WTC11 (cell line): ENCODE data around the gene RAB3IL1. TPM values are rescaled to one million over a fixed set of nuclear protein-coding genes. Genes with fewer than 3 reads are reported as not detected.

Source experiments
- ATAC-seq: fragments of 200-7000 bp; cut with Tn5 transposase; 2 replicates; pipeline ENCODE4 v1.10.0; 2021; ENCODE audit warnings: mild to moderate bottlenecking, moderate library complexity
- CTCF ChIA-PET: fragments of 300-600 bp; sonication (Branson Sonifier 250); formaldehyde crosslinking; loops from one replicate; lab custom pipeline; 2021; ENCODE audit warnings: antibody characterized with exemption; lab: Charles Lee
- POLR2A ChIA-PET: fragments of 350-600 bp; sonication (Branson Sonifier 250); formaldehyde crosslinking; loops from one replicate; lab custom pipeline; 2021; ENCODE audit warnings: antibody characterized with exemption; lab: Charles Lee
- DNase-seq: peaks from one replicate; pipeline ENCODE4 v3.0.0; 2021; ENCODE audit warnings: low spot score
- H3K27ac Mint-ChIP-seq: 2 replicates; pipeline ENCODE4 v1.8.0; 2021; ENCODE audit warnings: mixed read lengths
- H3K27me3 Mint-ChIP-seq: 2 replicates; pipeline ENCODE4 v1.8.0; 2021; ENCODE audit warnings: low read depth, mild to moderate bottlenecking, moderate library complexity, mixed read lengths
- H3K36me3 Mint-ChIP-seq: 2 replicates; pipeline ENCODE4 v1.8.0; 2021; ENCODE audit warnings: mixed read lengths
- H3K4me1 Mint-ChIP-seq: 2 replicates; pipeline ENCODE4 v1.8.0; 2022; ENCODE audit warnings: mixed read lengths
- H3K4me3 Mint-ChIP-seq: 2 replicates; pipeline ENCODE4 v1.8.0; 2021; ENCODE audit warnings: mild to moderate bottlenecking, moderate library complexity, mixed read lengths
- H3K9me3 Mint-ChIP-seq: 2 replicates; pipeline ENCODE4 v1.8.0; 2021; ENCODE audit warnings: mixed read lengths
- ELF4 ChIP-seq: sonication (generic); formaldehyde crosslinking; IDR thresholded peaks from 2 replicates; pipeline ENCODE4 v1.8.1; 2022; ENCODE audit warnings: low read depth, mild to moderate bottlenecking, moderate library complexity, missing genetic modification reagents
- ETV6 ChIP-seq: sonication (generic); formaldehyde crosslinking; IDR thresholded peaks from 2 replicates; pipeline ENCODE4 v1.8.1; 2022; ENCODE audit warnings: mild to moderate bottlenecking, missing genetic modification reagents
- GABPB1 ChIP-seq: sonication (generic); formaldehyde crosslinking; IDR thresholded peaks from 2 replicates; pipeline ENCODE4 v1.8.1; 2023; ENCODE audit warnings: mild to moderate bottlenecking, missing genetic modification reagents
- NFATC4 ChIP-seq: fragments of 250-450 bp; sonication (Bioruptor Pico); IDR thresholded peaks from 2 replicates; pipeline ENCODE4 v1.9.0; 2021; ENCODE audit warnings: mild to moderate bottlenecking
- NFYB ChIP-seq: sonication (generic); formaldehyde crosslinking; conservative IDR thresholded peaks from 2 replicates; pipeline ENCODE4 v1.8.0; 2022; ENCODE audit warnings: low read depth, missing genetic modification reagents
- RELA ChIP-seq: sonication (generic); formaldehyde crosslinking; IDR thresholded peaks from 2 replicates; pipeline ENCODE4 v1.8.1; 2022; ENCODE audit warnings: missing genetic modification reagents, mild to moderate bottlenecking, borderline replicate concordance
- SMAD3 ChIP-seq: sonication (generic); formaldehyde crosslinking; IDR thresholded peaks from 2 replicates; pipeline ENCODE4 v1.8.0; 2022; ENCODE audit warnings: missing genetic modification reagents, mild to moderate bottlenecking, borderline replicate concordance
- SP1 ChIP-seq: sonication (generic); formaldehyde crosslinking; conservative IDR thresholded peaks from 2 replicates; pipeline ENCODE4 v1.8.1; 2022; ENCODE audit warnings: missing genetic modification reagents
- ZBTB21 ChIP-seq: sonication (generic); formaldehyde crosslinking; IDR thresholded peaks from 2 replicates; pipeline ENCODE4 v1.8.1; 2023; ENCODE audit warnings: mild to moderate bottlenecking, missing genetic modification reagents, borderline replicate concordance
- ZNF219 ChIP-seq: sonication (generic); formaldehyde crosslinking; IDR thresholded peaks from 2 replicates; pipeline ENCODE4 v1.8.0; 2023; ENCODE audit warnings: missing genetic modification reagents, mild to moderate bottlenecking, borderline replicate concordance
- ZNF396 ChIP-seq: fragments of 250-450 bp; sonication (Bioruptor Pico); IDR thresholded peaks from 2 replicates; pipeline ENCODE4 v1.8.0; 2021; ENCODE audit warnings: mild to moderate bottlenecking, moderate library complexity, borderline replicate concordance
- ZNF416 ChIP-seq: fragments of 250-450 bp; sonication (Bioruptor Pico); IDR thresholded peaks from 2 replicates; pipeline ENCODE4 v1.9.0; 2021; ENCODE audit warnings: mild to moderate bottlenecking, inconsistent platforms
- ZNF671 ChIP-seq: fragments of 250-450 bp; sonication (Bioruptor Pico); IDR thresholded peaks from 2 replicates; pipeline ENCODE4 v1.8.0; 2021; ENCODE audit warnings: mild to moderate bottlenecking
- total RNA-seq: library from RNA; stranded (reverse); gene quantifications from 3 replicates; pipeline ENCODE4 v1.2.3, GENCODE V29; 2021
- TF ChIP-seq, protein P1 (sequence below): sonication (generic); formaldehyde crosslinking; IDR thresholded peaks from 2 replicates; pipeline ENCODE4 v1.8.0; 2022; ENCODE audit warnings: mild to moderate bottlenecking, missing genetic modification reagents
- TF ChIP-seq, protein P2 (sequence below): fragments of 250-450 bp; sonication (Bioruptor Pico); conservative IDR thresholded peaks from 2 replicates; pipeline ENCODE4 v1.9.0; 2021; ENCODE audit warnings: mild to moderate bottlenecking
- TF ChIP-seq, protein P3 (sequence below): sonication (generic); formaldehyde crosslinking; IDR thresholded peaks from 2 replicates; pipeline ENCODE4 v1.8.0; 2023; ENCODE audit warnings: missing genetic modification reagents
- TF ChIP-seq, protein P4 (sequence below): sonication (generic); formaldehyde crosslinking; IDR thresholded peaks from 2 replicates; pipeline ENCODE4 v1.8.1; 2022; ENCODE audit warnings: low read depth, missing genetic modification reagents, borderline replicate concordance
- TF ChIP-seq, protein P5 (sequence below): fragments of 200-600 bp; IDR thresholded peaks from 2 replicates; pipeline ENCODE4 v1.8.0; 2022; ENCODE audit warnings: antibody characterized with exemption
- TF ChIP-seq, protein P6 (sequence below): sonication (generic); formaldehyde crosslinking; IDR thresholded peaks from 2 replicates; pipeline ENCODE4 v1.8.1; 2023; ENCODE audit warnings: mild to moderate bottlenecking, moderate library complexity, missing genetic modification reagents
- TF ChIP-seq, protein P7 (sequence below): sonication (generic); formaldehyde crosslinking; conservative IDR thresholded peaks from 2 replicates; pipeline ENCODE4 v1.8.1; 2022; ENCODE audit warnings: mild to moderate bottlenecking, missing genetic modification reagents
- TF ChIP-seq, protein P8 (sequence below): sonication (generic); formaldehyde crosslinking; conservative IDR thresholded peaks from 2 replicates; pipeline ENCODE4 v1.8.1; 2023; ENCODE audit warnings: mild to moderate bottlenecking, low read depth, missing genetic modification reagents, moderate library complexity

RAB3IL1 gene
- total RNA-seq, 1 experiment from 2014 or later: 7.2 TPM

DNA sequence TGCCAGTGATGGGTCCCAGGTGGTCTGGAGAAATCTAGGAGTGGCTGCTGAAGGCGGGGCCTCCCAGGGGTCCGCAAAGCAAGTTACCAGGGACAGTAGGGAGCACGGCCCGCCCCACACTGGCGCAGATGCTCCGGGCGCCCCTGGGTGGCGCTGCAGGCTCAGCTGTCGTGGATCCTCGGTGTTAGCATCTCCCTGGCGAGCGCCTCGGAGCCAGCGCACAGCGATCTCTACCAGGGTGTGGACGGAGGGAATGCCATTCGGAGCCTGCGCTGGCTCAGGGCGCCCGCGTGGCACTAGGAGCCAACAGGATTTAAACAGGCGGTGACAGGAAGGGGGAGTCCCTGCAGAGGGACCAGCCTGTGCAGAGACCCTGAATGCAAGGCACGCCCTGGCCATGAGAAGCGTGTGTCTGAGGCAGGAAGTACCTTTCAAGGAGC lies 46.2 kb downstream of the RAB3IL1 start:
- H3K27me3 Mint-ChIP-seq: peaks cover 9% of the 10 kb centered on the region
- peak overlapping the region; percentile 50 for H3K4me3 Mint-ChIP-seq
- peak; percentile 92 for DNase-seq
- no peaks in the 10 kb centered on the region for H3K36me3 Mint-ChIP-seq
- TF ChIP-seq SMAD3 (CRISPR knock-in tag): 0 out of 2 replicates have a peak, but pooled peaks have one; percentile 1
- TF ChIP-seq GABPB1 (CRISPR knock-in tag): no peak
- no peak for TF ChIP-seq ZNF396 (CRISPR knock-in tag)
- TF ChIP-seq, protein P1, sequence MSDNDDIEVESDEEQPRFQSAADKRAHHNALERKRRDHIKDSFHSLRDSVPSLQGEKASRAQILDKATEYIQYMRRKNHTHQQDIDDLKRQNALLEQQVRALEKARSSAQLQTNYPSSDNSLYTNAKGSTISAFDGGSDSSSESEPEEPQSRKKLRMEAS (CRISPR knock-in tag): peak; percentile 70; the same call in 1 of the 2 replicates
- TF ChIP-seq, protein P2, sequence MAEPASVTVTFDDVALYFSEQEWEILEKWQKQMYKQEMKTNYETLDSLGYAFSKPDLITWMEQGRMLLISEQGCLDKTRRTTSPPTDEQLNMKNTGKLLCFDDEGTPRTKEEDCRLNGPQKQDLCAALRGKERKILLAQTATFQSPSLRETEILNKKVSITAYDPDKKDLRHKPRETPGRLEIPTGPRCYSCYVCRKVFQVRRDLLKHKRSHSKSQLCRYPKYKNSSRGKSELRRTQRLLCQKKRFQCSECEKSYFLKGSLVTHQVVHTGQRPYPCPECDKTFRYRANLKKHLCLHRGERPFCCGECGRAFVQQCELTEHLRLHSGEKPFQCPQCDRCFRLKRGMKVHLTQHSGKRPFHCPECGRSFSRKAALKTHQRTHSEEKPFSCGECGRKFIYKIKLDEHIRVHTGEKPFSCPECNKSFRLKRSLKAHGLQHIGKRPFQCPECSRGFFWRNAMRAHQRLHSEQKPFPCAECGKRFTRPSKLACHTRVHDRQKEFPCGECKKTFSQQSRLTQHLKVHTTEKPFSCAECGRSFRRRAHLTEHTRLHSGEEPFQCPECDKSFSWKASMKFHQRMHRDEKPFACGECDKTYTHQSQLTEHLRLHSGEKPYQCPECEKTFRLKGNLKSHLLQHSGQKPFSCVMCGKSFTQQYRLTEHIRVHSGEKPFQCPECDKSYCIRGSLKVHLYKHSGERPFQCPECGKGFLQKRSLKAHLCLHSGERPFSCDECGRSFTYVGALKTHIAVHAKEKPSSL (CRISPR knock-in tag): no peak
- TF ChIP-seq, protein P3, sequence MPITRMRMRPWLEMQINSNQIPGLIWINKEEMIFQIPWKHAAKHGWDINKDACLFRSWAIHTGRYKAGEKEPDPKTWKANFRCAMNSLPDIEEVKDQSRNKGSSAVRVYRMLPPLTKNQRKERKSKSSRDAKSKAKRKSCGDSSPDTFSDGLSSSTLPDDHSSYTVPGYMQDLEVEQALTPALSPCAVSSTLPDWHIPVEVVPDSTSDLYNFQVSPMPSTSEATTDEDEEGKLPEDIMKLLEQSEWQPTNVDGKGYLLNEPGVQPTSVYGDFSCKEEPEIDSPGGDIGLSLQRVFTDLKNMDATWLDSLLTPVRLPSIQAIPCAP (CRISPR knock-in tag): no peak
- TF ChIP-seq ETV6: peak; percentile 10; the same call in 1 of the 2 replicates
- no peak for TF ChIP-seq ZNF219 (CRISPR knock-in tag)
- TF ChIP-seq, protein P4, sequence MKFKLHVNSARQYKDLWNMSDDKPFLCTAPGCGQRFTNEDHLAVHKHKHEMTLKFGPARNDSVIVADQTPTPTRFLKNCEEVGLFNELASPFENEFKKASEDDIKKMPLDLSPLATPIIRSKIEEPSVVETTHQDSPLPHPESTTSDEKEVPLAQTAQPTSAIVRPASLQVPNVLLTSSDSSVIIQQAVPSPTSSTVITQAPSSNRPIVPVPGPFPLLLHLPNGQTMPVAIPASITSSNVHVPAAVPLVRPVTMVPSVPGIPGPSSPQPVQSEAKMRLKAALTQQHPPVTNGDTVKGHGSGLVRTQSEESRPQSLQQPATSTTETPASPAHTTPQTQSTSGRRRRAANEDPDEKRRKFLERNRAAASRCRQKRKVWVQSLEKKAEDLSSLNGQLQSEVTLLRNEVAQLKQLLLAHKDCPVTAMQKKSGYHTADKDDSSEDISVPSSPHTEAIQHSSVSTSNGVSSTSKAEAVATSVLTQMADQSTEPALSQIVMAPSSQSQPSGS (CRISPR knock-in tag): no peak
- 0 out of 2 replicates have a peak, but pooled peaks have one; percentile 35 for TF ChIP-seq ZNF416
- TF ChIP-seq, protein P5, sequence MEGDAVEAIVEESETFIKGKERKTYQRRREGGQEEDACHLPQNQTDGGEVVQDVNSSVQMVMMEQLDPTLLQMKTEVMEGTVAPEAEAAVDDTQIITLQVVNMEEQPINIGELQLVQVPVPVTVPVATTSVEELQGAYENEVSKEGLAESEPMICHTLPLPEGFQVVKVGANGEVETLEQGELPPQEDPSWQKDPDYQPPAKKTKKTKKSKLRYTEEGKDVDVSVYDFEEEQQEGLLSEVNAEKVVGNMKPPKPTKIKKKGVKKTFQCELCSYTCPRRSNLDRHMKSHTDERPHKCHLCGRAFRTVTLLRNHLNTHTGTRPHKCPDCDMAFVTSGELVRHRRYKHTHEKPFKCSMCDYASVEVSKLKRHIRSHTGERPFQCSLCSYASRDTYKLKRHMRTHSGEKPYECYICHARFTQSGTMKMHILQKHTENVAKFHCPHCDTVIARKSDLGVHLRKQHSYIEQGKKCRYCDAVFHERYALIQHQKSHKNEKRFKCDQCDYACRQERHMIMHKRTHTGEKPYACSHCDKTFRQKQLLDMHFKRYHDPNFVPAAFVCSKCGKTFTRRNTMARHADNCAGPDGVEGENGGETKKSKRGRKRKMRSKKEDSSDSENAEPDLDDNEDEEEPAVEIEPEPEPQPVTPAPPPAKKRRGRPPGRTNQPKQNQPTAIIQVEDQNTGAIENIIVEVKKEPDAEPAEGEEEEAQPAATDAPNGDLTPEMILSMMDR: peak; percentile 87
- TF ChIP-seq, protein P6, sequence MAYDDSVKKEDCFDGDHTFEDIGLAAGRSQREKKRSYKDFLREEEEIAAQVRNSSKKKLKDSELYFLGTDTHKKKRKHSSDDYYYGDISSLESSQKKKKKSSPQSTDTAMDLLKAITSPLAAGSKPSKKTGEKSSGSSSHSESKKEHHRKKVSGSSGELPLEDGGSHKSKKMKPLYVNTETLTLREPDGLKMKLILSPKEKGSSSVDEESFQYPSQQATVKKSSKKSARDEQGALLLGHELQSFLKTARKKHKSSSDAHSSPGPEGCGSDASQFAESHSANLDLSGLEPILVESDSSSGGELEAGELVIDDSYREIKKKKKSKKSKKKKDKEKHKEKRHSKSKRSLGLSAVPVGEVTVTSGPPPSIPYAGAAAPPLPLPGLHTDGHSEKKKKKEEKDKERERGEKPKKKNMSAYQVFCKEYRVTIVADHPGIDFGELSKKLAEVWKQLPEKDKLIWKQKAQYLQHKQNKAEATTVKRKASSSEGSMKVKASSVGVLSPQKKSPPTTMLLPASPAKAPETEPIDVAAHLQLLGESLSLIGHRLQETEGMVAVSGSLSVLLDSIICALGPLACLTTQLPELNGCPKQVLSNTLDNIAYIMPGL (CRISPR knock-in tag): peak; percentile 69; the same call in 1 of the 2 replicates
- H3K4me1 Mint-ChIP-seq: peaks cover 18% of the 10 kb centered on the region
- H3K27ac Mint-ChIP-seq: no peak overlapping the region
- POLR2A ChIA-PET: no interaction called here
- peak; percentile 87 for ATAC-seq
- CTCF ChIA-PET: interaction anchor here (0.9 to 8.1 kb wide), 18 partner anchors 9 to 442 kb away, joined by 3 to 118 read pairs (median 8); partner anchors contain the start of gene BEST1
- H3K9me3 Mint-ChIP-seq: no peaks in the 10 kb centered on the region

DNA sequence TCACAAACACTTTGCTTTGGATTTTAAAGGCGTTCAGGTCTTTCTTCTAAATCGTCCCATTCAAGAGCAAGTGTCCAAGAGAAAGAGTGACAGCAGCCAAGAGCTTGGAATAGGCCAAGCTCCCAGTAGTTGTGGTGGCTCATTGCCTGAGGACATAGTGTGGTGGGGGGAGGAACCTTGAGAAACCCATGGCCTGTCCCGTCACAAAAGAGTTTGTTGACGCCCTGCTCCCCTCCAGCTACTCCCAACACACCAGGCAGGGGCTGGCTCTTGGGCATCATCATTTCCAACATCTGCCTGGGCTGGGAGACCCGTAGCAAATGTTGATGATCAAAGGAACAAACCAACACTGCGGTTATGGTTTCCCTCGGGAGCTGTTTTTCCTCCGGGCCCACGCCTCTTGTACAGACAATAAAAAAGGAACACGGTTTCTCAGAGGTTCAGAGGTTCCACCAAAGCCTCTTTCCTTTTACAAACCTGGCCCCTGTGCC lies 46.8 kb downstream of the RAB3IL1 start:
- Mint-ChIP-seq H3K36me3 (peaks cover 5% of the 10 kb centered on the region), H3K4me3 (no peak overlapping the region), H3K4me1 (peaks cover 21% of the 10 kb centered on the region), H3K9me3 (no peaks in the 10 kb centered on the region), H3K27ac (no peak overlapping the region), H3K27me3 (peaks cover 9% of the 10 kb centered on the region)
- ChIA-PET CTCF (interaction anchor here (0.8 to 8.1 kb wide), 21 partner anchors 10 to 442 kb away, joined by 3 to 118 read pairs (median 7); partner anchors contain the start of gene BEST1), POLR2A (interaction anchor here (2.2 kb wide), 1 partner anchor 74 kb away, joined by 5 read pairs; no protein-coding TSS in a partner anchor)
- ATAC-seq: no peak
- DNase-seq: no peak
- TF ChIP-seq RELA: no peak
- TF ChIP-seq ELF4 (CRISPR knock-in tag): no peak
- TF ChIP-seq NFYB (CRISPR knock-in tag): no peak
- TF ChIP-seq, protein P1 (CRISPR knock-in tag): no peak
- TF ChIP-seq ZBTB21 (CRISPR knock-in tag): no peak
- TF ChIP-seq SP1 (CRISPR knock-in tag): no peak
- TF ChIP-seq, protein P7, sequence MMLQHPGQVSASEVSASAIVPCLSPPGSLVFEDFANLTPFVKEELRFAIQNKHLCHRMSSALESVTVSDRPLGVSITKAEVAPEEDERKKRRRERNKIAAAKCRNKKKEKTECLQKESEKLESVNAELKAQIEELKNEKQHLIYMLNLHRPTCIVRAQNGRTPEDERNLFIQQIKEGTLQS (CRISPR knock-in tag): no peak
- TF ChIP-seq, protein P8, sequence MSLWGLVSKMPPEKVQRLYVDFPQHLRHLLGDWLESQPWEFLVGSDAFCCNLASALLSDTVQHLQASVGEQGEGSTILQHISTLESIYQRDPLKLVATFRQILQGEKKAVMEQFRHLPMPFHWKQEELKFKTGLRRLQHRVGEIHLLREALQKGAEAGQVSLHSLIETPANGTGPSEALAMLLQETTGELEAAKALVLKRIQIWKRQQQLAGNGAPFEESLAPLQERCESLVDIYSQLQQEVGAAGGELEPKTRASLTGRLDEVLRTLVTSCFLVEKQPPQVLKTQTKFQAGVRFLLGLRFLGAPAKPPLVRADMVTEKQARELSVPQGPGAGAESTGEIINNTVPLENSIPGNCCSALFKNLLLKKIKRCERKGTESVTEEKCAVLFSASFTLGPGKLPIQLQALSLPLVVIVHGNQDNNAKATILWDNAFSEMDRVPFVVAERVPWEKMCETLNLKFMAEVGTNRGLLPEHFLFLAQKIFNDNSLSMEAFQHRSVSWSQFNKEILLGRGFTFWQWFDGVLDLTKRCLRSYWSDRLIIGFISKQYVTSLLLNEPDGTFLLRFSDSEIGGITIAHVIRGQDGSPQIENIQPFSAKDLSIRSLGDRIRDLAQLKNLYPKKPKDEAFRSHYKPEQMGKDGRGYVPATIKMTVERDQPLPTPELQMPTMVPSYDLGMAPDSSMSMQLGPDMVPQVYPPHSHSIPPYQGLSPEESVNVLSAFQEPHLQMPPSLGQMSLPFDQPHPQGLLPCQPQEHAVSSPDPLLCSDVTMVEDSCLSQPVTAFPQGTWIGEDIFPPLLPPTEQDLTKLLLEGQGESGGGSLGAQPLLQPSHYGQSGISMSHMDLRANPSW (CRISPR knock-in tag): no peak
- TF ChIP-seq ZNF671: no peak
- TF ChIP-seq NFATC4 (CRISPR knock-in tag): no peak
